ENCODE measurements around the gene BOD1L1.

DNA sequence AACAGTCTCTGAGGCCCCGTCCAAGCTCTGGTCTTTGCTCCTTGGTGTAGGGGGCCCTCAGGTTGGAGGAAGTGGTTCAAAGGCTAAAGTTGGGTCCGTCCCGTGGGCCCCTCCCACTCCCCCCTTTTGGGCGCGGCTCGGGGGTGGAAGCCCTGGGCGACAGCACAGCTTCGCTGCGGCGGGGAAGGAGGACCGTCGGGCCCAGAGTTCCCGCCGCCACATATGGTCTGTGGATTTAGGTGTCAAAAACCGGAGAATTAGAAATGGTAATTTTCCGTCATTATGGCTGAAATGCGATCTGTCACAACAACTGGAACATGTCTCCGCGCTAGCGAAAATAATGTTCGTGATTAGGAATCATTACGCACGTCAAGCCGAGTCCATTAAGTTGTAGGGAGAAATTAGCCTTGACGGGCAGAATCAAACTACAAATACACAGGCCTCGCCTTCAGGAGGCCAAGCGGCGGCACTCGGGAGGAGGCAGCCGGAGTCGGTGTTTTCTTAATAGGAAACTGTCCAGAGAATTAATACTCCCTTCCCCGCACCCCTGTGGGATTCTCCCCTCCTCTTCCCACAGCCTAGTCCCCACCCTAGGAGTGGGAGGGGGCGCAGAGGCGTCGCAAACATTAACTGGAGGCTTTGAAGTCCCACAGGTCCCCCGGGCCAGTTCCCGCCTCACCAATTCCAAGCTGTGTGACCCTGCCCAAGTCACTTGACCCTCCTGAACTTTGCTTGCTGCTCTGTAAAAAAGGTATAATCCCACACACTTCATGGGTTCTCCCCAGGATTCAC is 98.2 kb downstream of the BOD1L1 start:
- TF ChIP-seq, protein P1, sequence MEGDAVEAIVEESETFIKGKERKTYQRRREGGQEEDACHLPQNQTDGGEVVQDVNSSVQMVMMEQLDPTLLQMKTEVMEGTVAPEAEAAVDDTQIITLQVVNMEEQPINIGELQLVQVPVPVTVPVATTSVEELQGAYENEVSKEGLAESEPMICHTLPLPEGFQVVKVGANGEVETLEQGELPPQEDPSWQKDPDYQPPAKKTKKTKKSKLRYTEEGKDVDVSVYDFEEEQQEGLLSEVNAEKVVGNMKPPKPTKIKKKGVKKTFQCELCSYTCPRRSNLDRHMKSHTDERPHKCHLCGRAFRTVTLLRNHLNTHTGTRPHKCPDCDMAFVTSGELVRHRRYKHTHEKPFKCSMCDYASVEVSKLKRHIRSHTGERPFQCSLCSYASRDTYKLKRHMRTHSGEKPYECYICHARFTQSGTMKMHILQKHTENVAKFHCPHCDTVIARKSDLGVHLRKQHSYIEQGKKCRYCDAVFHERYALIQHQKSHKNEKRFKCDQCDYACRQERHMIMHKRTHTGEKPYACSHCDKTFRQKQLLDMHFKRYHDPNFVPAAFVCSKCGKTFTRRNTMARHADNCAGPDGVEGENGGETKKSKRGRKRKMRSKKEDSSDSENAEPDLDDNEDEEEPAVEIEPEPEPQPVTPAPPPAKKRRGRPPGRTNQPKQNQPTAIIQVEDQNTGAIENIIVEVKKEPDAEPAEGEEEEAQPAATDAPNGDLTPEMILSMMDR (conservative IDR thresholded peaks at IDR 0.05 in 1 of 2, IDR thresholded peaks at IDR 0.05 in 1 of 2; ENCODE audit: low read depth in 1 of 2, low read length in 2 of 2), result no peak
- peak; percentile 80 for TF ChIP-seq EZH2 (IDR thresholded peaks at IDR 0.05; ENCODE audit: low read length, missing control alignments)
